Activated CD4-positive, alpha-beta T cell treated with anti-CD3 and anti-CD28 coated beads for 36 hours (primary cell): ENCODE results near the gene SCAMP2. TPM values are rescaled to one million over a fixed set of nuclear protein-coding genes. Genes with fewer than 3 reads are reported as not detected.

Experiments used
- ATAC-seq: fragments of 200-7000 bp; cut with Tn5 transposase; one replicate; pipeline ENCODE4 v1.10.0; 2021; ENCODE audit warnings: mild to moderate bottlenecking, moderate library complexity
- CTCF ChIA-PET: fragments of 350-600 bp; sonication (Branson Sonifier 250); formaldehyde crosslinking; loops from one replicate; lab custom pipeline; 2021; ENCODE audit warnings: antibody characterized with exemption; lab: Charles Lee
- POLR2A ChIA-PET: fragments of 350-600 bp; sonication (Branson Sonifier 250); formaldehyde crosslinking; loops from one replicate; lab custom pipeline; 2021; ENCODE audit warnings: antibody characterized with exemption, inconsistent platforms; lab: Charles Lee
- DNase-seq: peaks from one replicate; pipeline ENCODE4 v3.0.0-alpha.2; 2020
- H3K27ac Mint-ChIP-seq: one replicate; pipeline ENCODE4 v1.8.0; 2021; ENCODE audit warnings: mixed read lengths
- H3K27me3 Mint-ChIP-seq: one replicate; pipeline ENCODE4 v1.8.0; 2021; ENCODE audit warnings: mixed read lengths
- H3K36me3 Mint-ChIP-seq: one replicate; pipeline ENCODE4 v1.8.0; 2021; ENCODE audit warnings: low read depth, mixed read lengths
- H3K4me1 Mint-ChIP-seq: one replicate; pipeline ENCODE4 v1.8.0; 2021; ENCODE audit warnings: mixed read lengths
- H3K4me3 Mint-ChIP-seq: one replicate; pipeline ENCODE4 v1.8.0; 2021; ENCODE audit warnings: mild to moderate bottlenecking, moderate library complexity, mixed read lengths
- H3K9me3 Mint-ChIP-seq: one replicate; pipeline ENCODE4 v1.8.0; 2021; ENCODE audit warnings: low read depth, mixed read lengths
- intact Hi-C, 2 experiments: fragments of 100-400 bp; cut with DNase I in 1 of 2; cut with micrococcal nuclease in 1 of 2; formaldehyde crosslinking; loops; one replicate each; pipeline versions ENCODE4 v1.14.2 to v1.15.1; 2022 to 2024; cut with DNase I, micrococcal nuclease
- microRNA-seq: library from miRNA; unstranded; fragments of <30 nt; microRNA quantifications from one replicate; pipeline ENCODE4 v1.2.0, GENCODE V29; 2021; ENCODE audit warnings: borderline replicate concordance
- total RNA-seq, 2 experiments: library from RNA; stranded (reverse); gene quantifications; one replicate each; pipeline ENCODE4 v1.2.3, GENCODE V29; 2021

SCAMP2 gene
- total RNA-seq, 2 experiments from 2014 or later, result 61.6 to 83.4 TPM

DNA sequence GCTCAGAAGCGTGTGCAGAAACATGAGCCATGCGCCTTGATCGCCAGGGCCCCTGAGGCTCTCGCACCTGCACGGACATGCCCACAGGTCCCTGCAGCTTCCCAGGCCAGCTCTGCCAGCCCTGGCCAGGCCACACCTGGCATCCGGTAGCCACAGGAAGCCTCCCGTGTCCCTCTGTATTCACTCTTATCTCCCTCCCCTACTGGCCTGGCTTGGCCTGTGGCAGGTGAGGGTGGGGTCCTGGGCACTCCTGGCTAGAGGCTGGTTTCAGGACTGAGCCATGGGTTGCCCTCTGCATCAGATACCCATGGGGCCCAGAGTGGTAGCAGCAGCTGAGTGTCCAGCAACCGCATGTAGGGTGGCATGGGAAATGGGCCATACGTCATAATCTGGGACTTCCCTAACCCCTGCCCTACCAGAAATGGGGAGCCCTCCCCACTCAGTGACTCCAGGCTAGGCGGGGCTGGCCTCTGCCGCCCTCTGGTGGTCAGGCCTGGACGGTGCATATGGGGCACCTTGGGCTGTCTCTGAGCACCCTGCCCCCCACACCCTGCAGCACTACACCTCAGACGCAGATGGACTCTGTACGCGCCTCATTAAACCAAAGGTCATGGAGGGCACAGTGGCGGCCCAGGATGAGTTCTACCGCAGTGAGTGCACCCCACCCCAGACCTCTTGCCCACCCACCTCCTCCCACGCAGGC, 73.2 kb downstream of the SCAMP2 start:
- H3K4me1 Mint-ChIP-seq, result peaks cover 44% of the 10 kb centered on the region
- no peaks in the 10 kb centered on the region for H3K9me3 Mint-ChIP-seq
- POLR2A ChIA-PET, result interaction anchor here (1.0 to 1.9 kb wide), 4 partner anchors 10 to 29 kb away, joined by 3 to 5 read pairs (median 4); no protein-coding TSS in a partner anchor
- peak overlapping the region; percentile 80 for H3K27ac Mint-ChIP-seq
- no peak overlapping the region for H3K4me3 Mint-ChIP-seq
- DNase-seq (peak; percentile 93), ATAC-seq (peak; percentile 87)
- CTCF ChIA-PET, result interaction anchor here (0.6 to 6.1 kb wide), 20 partner anchors 10 to 178 kb away, joined by 3 to 93 read pairs (median 4); partner anchors contain the start of genes CSK, LMAN1L and ULK3
- H3K36me3 Mint-ChIP-seq, result peaks cover 63% of the 10 kb centered on the region
- H3K27me3 Mint-ChIP-seq, result no peaks in the 10 kb centered on the region
- intact Hi-C loops, result loop anchor here (1.0 to 5.0 kb wide), 4 partner anchors 17 to 42 kb away; partner anchors contain the start of genes CSK (in 1 of the 2) and ULK3 (in 1 of the 2)

DNA sequence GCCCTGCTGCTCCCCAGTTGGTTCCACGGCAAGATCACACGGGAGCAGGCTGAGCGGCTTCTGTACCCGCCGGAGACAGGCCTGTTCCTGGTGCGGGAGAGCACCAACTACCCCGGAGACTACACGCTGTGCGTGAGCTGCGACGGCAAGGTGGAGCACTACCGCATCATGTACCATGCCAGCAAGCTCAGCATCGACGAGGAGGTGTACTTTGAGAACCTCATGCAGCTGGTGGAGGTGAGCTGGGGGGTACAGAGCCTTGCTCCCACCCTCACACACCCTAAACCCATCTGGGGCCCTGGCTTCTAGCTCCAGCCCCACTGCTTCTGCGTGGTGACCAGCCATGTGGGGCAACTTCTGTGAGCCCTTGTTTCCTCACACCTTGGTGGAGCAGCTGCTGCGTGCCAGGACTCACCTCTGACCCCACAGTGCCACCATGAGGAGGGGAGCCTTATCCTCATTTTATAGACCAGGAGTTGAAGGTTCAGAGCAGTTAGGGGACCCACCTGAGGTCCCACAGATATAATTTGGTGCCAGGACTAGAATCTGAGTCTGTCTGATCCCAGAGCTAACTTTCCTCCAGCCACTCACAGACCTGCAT, 73.8 kb downstream of the SCAMP2 start:
- Mint-ChIP-seq H3K4me1 (peaks cover 51% of the 10 kb centered on the region), H3K27me3 (no peaks in the 10 kb centered on the region), H3K27ac (peak overlapping the region; percentile 80), H3K4me3 (no peak overlapping the region), H3K36me3 (peaks cover 63% of the 10 kb centered on the region), H3K9me3 (no peaks in the 10 kb centered on the region)
- peak; percentile 8 for ATAC-seq
- DNase-seq, result peak; percentile 68
- CTCF ChIA-PET, result interaction anchor here (0.5 to 6.1 kb wide), 21 partner anchors 9 to 188 kb away, joined by 3 to 93 read pairs (median 4); partner anchors contain the start of genes CSK, LMAN1L and ULK3
- POLR2A ChIA-PET, result interaction anchor here (1.0 to 1.9 kb wide), 4 partner anchors 9 to 28 kb away, joined by 3 to 5 read pairs (median 4); no protein-coding TSS in a partner anchor
- intact Hi-C loops, result no loop called here

GRCh38 chr15:74798388-74799254, 74.5 kb downstream of the SCAMP2 start:
- H3K27ac Mint-ChIP-seq, result peak overlapping the region; percentile 80
- CTCF ChIA-PET, result interaction anchor here (0.5 to 22.1 kb wide), 20 partner anchors 9 to 225 kb away, joined by 3 to 743 read pairs (median 6); partner anchors contain the start of genes CSK and PPCDC

GRCh38 chr15:74795966-74796625, 77.1 kb downstream of the SCAMP2 start:
- Mint-ChIP-seq H3K27me3 (no peaks in the 10 kb centered on the region), H3K4me3 (peak overlapping the region; percentile 36), H3K9me3 (no peaks in the 10 kb centered on the region), H3K36me3 (peaks cover 55% of the 10 kb centered on the region), H3K27ac (peak overlapping the region; percentile 92), H3K4me1 (peaks cover 81% of the 10 kb centered on the region)
- intact Hi-C loops, result loop anchor here (1.0 kb wide), 1 partner anchor 8 kb away; no protein-coding TSS in a partner anchor
- DNase-seq, result peak; percentile 79
- CTCF ChIA-PET, result interaction anchor here (0.6 to 22.1 kb wide), 6 partner anchors 9 to 404 kb away, joined by 3 to 743 read pairs (median 4); partner anchors contain the start of genes CSK and ULK3
- ATAC-seq, result peak; percentile 38
- POLR2A ChIA-PET, result no interaction called here

More at GRCh38 chr15:74798388-74799254, 74.5 kb downstream of the SCAMP2 start:
- Mint-ChIP-seq H3K9me3 (no peaks in the 10 kb centered on the region), H3K4me1 (peaks cover 56% of the 10 kb centered on the region), H3K4me3 (no peak overlapping the region), H3K36me3 (peaks cover 57% of the 10 kb centered on the region), H3K27me3 (no peaks in the 10 kb centered on the region)
- DNase-seq (no peak), ATAC-seq (no peak)
- intact Hi-C loops, result no loop called here
- POLR2A ChIA-PET, result interaction anchor here (1.0 to 1.9 kb wide), 3 partner anchors 19 to 28 kb away, joined by 3 to 5 read pairs (median 5); no protein-coding TSS in a partner anchor

GRCh38 chr15:74794970-74795349, 78.2 kb downstream of the SCAMP2 start:
- H3K27me3 Mint-ChIP-seq, result no peaks in the 10 kb centered on the region
- H3K27ac Mint-ChIP-seq, result peak overlapping the region; percentile 92
- no peaks in the 10 kb centered on the region for H3K9me3 Mint-ChIP-seq
- CTCF ChIA-PET, result interaction anchor here (0.5 to 22.1 kb wide), 7 partner anchors 8 to 167 kb away, joined by 3 to 743 read pairs (median 3); partner anchors contain the start of genes CSK and ULK3
- H3K36me3 Mint-ChIP-seq, result peaks cover 53% of the 10 kb centered on the region
- intact Hi-C loops, result no loop called here
- peak overlapping the region; percentile 16 for H3K4me3 Mint-ChIP-seq
- ATAC-seq (peak; percentile 7), DNase-seq (peak; percentile 49)
- H3K4me1 Mint-ChIP-seq, result peaks cover 88% of the 10 kb centered on the region
- POLR2A ChIA-PET, result interaction anchor here (1.6 to 3.2 kb wide), 3 partner anchors 11 to 17 kb away, joined by 6 to 26 read pairs (median 20); partner anchors contain the start of gene CSK

DNA sequence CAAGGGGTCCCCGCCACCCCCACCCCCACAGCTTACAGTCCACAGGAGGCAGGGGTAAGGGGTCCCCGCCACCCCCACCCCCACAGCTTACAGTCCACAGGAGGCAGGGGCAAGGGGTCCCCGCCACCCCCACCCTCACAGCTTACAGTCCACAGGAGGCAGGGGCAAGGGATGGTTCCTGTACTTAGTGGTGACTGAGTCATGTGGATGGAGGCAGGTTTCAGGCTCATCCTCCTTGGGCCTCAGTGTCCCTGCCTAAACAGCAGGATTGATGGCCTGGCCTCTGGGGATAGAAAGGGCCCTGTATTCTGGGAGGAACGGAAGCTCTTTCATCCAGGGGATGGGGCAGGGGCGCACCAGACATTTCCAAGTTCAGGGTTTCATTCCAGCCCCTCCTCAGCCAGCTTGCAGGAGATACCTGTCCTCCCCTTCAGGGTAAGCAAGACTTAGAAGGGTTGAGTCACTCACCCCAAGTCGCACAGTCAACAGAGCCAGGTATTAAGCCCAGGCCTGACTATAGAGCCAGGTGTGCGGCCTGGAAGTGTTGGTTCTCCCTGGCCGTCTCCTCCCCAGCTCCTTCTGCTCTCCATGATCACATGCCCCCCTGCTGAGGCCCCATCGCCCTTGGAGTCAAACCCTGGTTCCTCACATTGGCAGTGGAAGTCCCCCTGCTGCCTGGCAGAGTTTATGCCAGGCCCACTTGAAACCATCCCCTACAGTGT, 78.8 kb downstream of the SCAMP2 start:
- ChIA-PET POLR2A (interaction anchor here (0.8 to 3.2 kb wide), 4 partner anchors 11 to 112 kb away, joined by 3 to 26 read pairs (median 13); partner anchors contain the start of gene CSK), CTCF (interaction anchor here (0.5 to 22.1 kb wide), 15 partner anchors 14 to 254 kb away, joined by 3 to 743 read pairs (median 3); partner anchors contain the start of gene CSK)
- intact Hi-C loops, result no loop called here
- DNase-seq (peak; percentile 49), ATAC-seq (peak; percentile 51)
- Mint-ChIP-seq H3K27me3 (no peaks in the 10 kb centered on the region), H3K9me3 (no peaks in the 10 kb centered on the region), H3K27ac (peak overlapping the region; percentile 92), H3K4me3 (peak overlapping the region; percentile 16), H3K4me1 (peaks cover 88% of the 10 kb centered on the region), H3K36me3 (peaks cover 53% of the 10 kb centered on the region)

Small RNAs within 50 kb of the gene (microRNA-seq; reads per million reads assigned to microRNA genes)
- 2.5 reads per million for gene MIR6882

Other genes starting within 250 kb of the SCAMP2 start
- gene EDC3, start 177.3 kb downstream of the SCAMP2 start, total RNA-seq, result 10 to 100 TPM; 44.7 to 45.0 TPM
- gene CYP1A1, start 147.8 kb downstream of the SCAMP2 start, total RNA-seq, result 1 to 10 TPM; 2.0 to 2.2 TPM
- gene CYP1A2, start 124.5 kb downstream of the SCAMP2 start, total RNA-seq, result not detected
- 100 to 1,000 TPM; 229 to 272 TPM for gene CSK, start 91.3 kb downstream of the SCAMP2 start, total RNA-seq
- under 1 TPM in 1 of 2 experiments, not detected in 1; 0.25 TPM for gene LMAN1L, start 60.5 kb downstream of the SCAMP2 start, total RNA-seq
- gene CPLX3, start 46.7 kb downstream of the SCAMP2 start, total RNA-seq, result under 1 TPM in 1 of 2 experiments, not detected in 1; 0.11 TPM
- 10 to 100 TPM; 40.3 to 45.2 TPM for gene ULK3, start 30.2 kb downstream of the SCAMP2 start, total RNA-seq
- 10 to 100 TPM; 75.7 to 93.3 TPM for gene MPI, start 16.7 kb upstream of the SCAMP2 start, total RNA-seq
- 10 to 100 TPM; 39.3 to 49.7 TPM for gene FAM219B, start 33.5 kb upstream of the SCAMP2 start, total RNA-seq
- 100 to 1,000 TPM; 313 to 319 TPM for gene COX5A, start 64.7 kb upstream of the SCAMP2 start, total RNA-seq
- gene RPP25, start 83.4 kb upstream of the SCAMP2 start, total RNA-seq, result 1 to 10 TPM; 5.4 to 6.2 TPM
- gene SCAMP5, start 122.2 kb upstream of the SCAMP2 start, total RNA-seq, result 1 to 10 TPM; 3.9 to 4.5 TPM
- gene PPCDC, start 150.2 kb upstream of the SCAMP2 start, total RNA-seq, result 10 to 100 TPM; 23.3 to 24.0 TPM